GM23338 (cell line): ENCODE measurements around the gene PDE10A. TPM values are rescaled to one million over a fixed set of nuclear protein-coding genes. Genes with fewer than 3 reads are reported as not detected.
A peak's percentile ranks its signal among the peaks of the same experiment; 100 is the strongest.
"Not testable (repeated sequence)": the region's sequence is repeated elsewhere in the genome, so short reads cannot be mapped to it uniquely, and the experiment has no call there.

Experiments
- ATAC-seq: fragments of 200-7000 bp; cut with Tn5 transposase; 3 replicates; pipeline ENCODE4 v1.9.1; 2020
- DNase-seq: peaks from one replicate; pipeline ENCODE4 v3.0.0-alpha.2; 2015; ENCODE audit warnings: low spot score
- H2AFZ ChIP-seq: fragments of 200-600 bp; sonication (generic); 2 replicates; pipeline ENCODE4 v1.8.0; 2016; ENCODE audit warnings: antibody characterized with exemption, mild to moderate bottlenecking, moderate library complexity
- H3F3A ChIP-seq: fragments of 200-600 bp; sonication (generic); replicated peaks from 2 replicates; pipeline ENCODE4 v1.8.0; 2017; ENCODE audit warnings: antibody characterized with exemption, mixed run types, low read depth
- H3K27ac ChIP-seq: fragments of 200-600 bp; sonication (generic); 2 replicates; pipeline ENCODE4 v1.6.1; 2016; ENCODE audit warnings: low read depth
- H3K27me3 ChIP-seq: fragments of 200-600 bp; sonication (generic); 2 replicates; pipeline ENCODE4 v1.8.0; 2016; ENCODE audit warnings: mild to moderate bottlenecking, mixed run types, moderate library complexity; ENCODE audit not compliant: insufficient read depth
- H3K36me3 ChIP-seq: fragments of 200-600 bp; sonication (generic); 2 replicates; pipeline ENCODE4 v1.8.0; 2016; ENCODE audit warnings: mild to moderate bottlenecking; ENCODE audit not compliant: insufficient read depth
- H3K4me1 ChIP-seq: fragments of 200-600 bp; sonication (generic); 2 replicates; pipeline ENCODE4 v1.8.0; 2016; ENCODE audit warnings: mild to moderate bottlenecking, moderate library complexity; ENCODE audit not compliant: insufficient read depth
- H3K4me2 ChIP-seq: fragments of 200-600 bp; sonication (generic); 2 replicates; pipeline ENCODE4 v1.7.1; 2017; ENCODE audit warnings: mixed run types
- H3K4me3 ChIP-seq: fragments of 200-600 bp; sonication (generic); 2 replicates; pipeline ENCODE4 v1.6.1; 2016; ENCODE audit warnings: mixed run types
- H3K79me2 ChIP-seq: fragments of 200-600 bp; sonication (generic); replicated peaks from 2 replicates; pipeline ENCODE4 v1.8.0; 2017; ENCODE audit warnings: mild to moderate bottlenecking; ENCODE audit not compliant: insufficient read depth
- H3K9me2 ChIP-seq: fragments of 200-600 bp; sonication (generic); 2 replicates; pipeline ENCODE4 v1.8.0; 2017; ENCODE audit not compliant: insufficient read depth
- H4K20me1 ChIP-seq: fragments of 200-600 bp; sonication (generic); replicated peaks from 2 replicates; pipeline ENCODE4 v1.8.0; 2017; ENCODE audit warnings: mild to moderate bottlenecking; ENCODE audit not compliant: insufficient read depth
- H3K27ac Mint-ChIP-seq: 2 replicates; pipeline ENCODE4 v1.8.0; 2020; ENCODE audit warnings: inconsistent platforms, mild to moderate bottlenecking, moderate library complexity, mixed read lengths
- H3K27me3 Mint-ChIP-seq: 3 replicates; pipeline ENCODE4 v1.8.0; 2022; ENCODE audit warnings: low read depth, mild to moderate bottlenecking, moderate library complexity, mixed read lengths, inconsistent platforms; ENCODE audit not compliant: insufficient read depth, poor library complexity
- H3K36me3 Mint-ChIP-seq: 3 replicates; pipeline ENCODE4 v1.8.0; 2021; ENCODE audit warnings: low read depth, mild to moderate bottlenecking, inconsistent platforms, moderate library complexity, mixed read lengths
- H3K4me1 Mint-ChIP-seq: 3 replicates; pipeline ENCODE4 v1.8.0; 2020; ENCODE audit warnings: mild to moderate bottlenecking, inconsistent platforms, mixed read lengths
- H3K4me3 Mint-ChIP-seq: 3 replicates; pipeline ENCODE4 v1.8.0; 2021; ENCODE audit warnings: moderate library complexity, mild to moderate bottlenecking, inconsistent platforms, mixed read lengths
- H3K9me3 Mint-ChIP-seq: 3 replicates; pipeline ENCODE4 v1.8.0; 2020; ENCODE audit warnings: moderate library complexity, mild to moderate bottlenecking, inconsistent platforms, mixed read lengths
- EZH2 ChIP-seq: fragments of 200-600 bp; sonication (generic); IDR thresholded peaks from one replicate; pipeline ENCODE4 v1.8.0; 2017; ENCODE audit warnings: antibody characterized with exemption, mild to moderate bottlenecking, low read depth; ENCODE audit not compliant: unreplicated experiment
- EZH2phosphoT487 ChIP-seq: fragments of 200-600 bp; sonication (generic); IDR thresholded peaks from one replicate; pipeline ENCODE4 v1.8.1; 2018; ENCODE audit warnings: antibody characterized with exemption; ENCODE audit not compliant: unreplicated experiment
- NANOG ChIP-seq: IDR thresholded peaks from 2 replicates; pipeline ENCODE4 v1.6.1; 2016; ENCODE audit warnings: antibody characterized with exemption, borderline replicate concordance
- POLR2AphosphoS5 ChIP-seq: IDR thresholded peaks from 2 replicates; pipeline ENCODE4 v1.6.1; 2016; ENCODE audit warnings: antibody characterized with exemption, low read depth
- STAT1 ChIP-seq: IDR thresholded peaks from one replicate; pipeline ENCODE4 v1.6.1; 2016; ENCODE audit warnings: antibody characterized with exemption; ENCODE audit not compliant: unreplicated experiment
- ZNF114 ChIP-seq: fragments of 250-450 bp; sonication (Bioruptor Pico); IDR thresholded peaks from 2 replicates; pipeline ENCODE4 v1.5.0; 2020; ENCODE audit warnings: mild to moderate bottlenecking, moderate library complexity
- polyA plus RNA-seq: library from polyadenylated mRNA; unstranded; fragments of >200 nt; fragmentation: Nextera tagmentation; extraction: Ambion mirVana; gene quantifications from 2 replicates; pipeline ENCODE4 v1.2.1, GENCODE V29; 2016
- total RNA-seq: library from RNA; depleted of rRNA; stranded (reverse); fragments of >200 nt; shearing (Covaris generic); gene quantifications from 2 replicates; pipeline ENCODE4 v1.2.3, GENCODE V29; 2014
- TF ChIP-seq, protein P1 (sequence below): IDR thresholded peaks from one replicate; pipeline ENCODE4 v1.6.1; 2018; ENCODE audit warnings: antibody characterized with exemption; ENCODE audit not compliant: unreplicated experiment
- TF ChIP-seq, protein P2 (sequence below): IDR thresholded peaks from 2 replicates; pipeline ENCODE4 v1.6.1; 2016; ENCODE audit warnings: antibody characterized with exemption
- TF ChIP-seq, protein P3 (sequence below), 2 experiments: fragments of 200-600 bp in 1 of 2; sonication (generic) in 1 of 2; conservative IDR thresholded peaks; 2 replicates each; pipeline versions ENCODE4 v1.5.1 to v1.6.1; 2016 to 2017; ENCODE audit warnings: antibody characterized with exemption in 2 of 2, low read depth in 2 of 2, mild to moderate bottlenecking in 2 of 2, moderate library complexity in 1 of 2

Gene PDE10A
- total and polyA plus RNA-seq, 2 experiments from 2014 or later = 0.50 to 3.9 TPM

DNA sequence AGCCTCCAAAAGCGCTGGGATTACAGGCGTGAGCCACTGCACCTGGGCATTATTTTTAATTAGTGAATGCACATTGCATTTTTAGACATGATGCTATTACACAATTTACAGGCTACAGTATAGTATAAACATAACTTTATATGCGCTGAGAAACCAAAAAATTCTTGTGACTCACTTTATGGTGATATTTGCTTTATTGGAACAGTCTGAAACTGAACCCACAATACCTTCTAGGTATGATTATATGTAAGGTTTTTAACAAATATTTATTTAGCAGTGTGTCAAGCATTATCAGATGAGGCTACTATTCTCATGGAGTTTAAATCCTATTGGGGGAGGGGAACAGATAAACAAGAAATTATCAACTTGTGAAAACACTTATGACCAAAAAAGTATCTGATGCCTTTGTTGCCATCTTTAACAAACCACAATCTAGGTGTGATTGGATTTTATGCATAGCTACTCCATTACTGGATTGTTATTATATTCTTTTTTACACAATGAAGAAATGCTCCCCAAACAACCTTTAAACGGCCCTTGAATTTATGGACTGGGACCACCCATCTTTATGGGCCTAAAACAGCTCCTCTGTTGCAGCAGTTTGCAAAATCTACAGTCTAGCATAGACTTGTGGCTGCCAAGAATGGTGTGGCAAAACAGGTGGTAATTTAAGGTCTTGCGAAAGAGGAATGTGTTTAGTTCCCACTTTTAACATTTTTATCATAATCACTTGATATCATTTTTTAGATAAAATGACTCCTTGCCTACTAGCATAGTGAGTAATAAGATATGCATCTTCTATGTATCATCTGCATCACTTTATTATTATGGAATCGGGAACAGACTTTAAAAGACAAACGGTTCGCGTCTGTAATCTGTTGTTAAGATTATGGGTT lies 194.5 kb downstream of the PDE10A start (continued):
- TF ChIP-seq, protein P1, sequence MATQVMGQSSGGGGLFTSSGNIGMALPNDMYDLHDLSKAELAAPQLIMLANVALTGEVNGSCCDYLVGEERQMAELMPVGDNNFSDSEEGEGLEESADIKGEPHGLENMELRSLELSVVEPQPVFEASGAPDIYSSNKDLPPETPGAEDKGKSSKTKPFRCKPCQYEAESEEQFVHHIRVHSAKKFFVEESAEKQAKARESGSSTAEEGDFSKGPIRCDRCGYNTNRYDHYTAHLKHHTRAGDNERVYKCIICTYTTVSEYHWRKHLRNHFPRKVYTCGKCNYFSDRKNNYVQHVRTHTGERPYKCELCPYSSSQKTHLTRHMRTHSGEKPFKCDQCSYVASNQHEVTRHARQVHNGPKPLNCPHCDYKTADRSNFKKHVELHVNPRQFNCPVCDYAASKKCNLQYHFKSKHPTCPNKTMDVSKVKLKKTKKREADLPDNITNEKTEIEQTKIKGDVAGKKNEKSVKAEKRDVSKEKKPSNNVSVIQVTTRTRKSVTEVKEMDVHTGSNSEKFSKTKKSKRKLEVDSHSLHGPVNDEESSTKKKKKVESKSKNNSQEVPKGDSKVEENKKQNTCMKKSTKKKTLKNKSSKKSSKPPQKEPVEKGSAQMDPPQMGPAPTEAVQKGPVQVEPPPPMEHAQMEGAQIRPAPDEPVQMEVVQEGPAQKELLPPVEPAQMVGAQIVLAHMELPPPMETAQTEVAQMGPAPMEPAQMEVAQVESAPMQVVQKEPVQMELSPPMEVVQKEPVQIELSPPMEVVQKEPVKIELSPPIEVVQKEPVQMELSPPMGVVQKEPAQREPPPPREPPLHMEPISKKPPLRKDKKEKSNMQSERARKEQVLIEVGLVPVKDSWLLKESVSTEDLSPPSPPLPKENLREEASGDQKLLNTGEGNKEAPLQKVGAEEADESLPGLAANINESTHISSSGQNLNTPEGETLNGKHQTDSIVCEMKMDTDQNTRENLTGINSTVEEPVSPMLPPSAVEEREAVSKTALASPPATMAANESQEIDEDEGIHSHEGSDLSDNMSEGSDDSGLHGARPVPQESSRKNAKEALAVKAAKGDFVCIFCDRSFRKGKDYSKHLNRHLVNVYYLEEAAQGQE = no peak

DNA sequence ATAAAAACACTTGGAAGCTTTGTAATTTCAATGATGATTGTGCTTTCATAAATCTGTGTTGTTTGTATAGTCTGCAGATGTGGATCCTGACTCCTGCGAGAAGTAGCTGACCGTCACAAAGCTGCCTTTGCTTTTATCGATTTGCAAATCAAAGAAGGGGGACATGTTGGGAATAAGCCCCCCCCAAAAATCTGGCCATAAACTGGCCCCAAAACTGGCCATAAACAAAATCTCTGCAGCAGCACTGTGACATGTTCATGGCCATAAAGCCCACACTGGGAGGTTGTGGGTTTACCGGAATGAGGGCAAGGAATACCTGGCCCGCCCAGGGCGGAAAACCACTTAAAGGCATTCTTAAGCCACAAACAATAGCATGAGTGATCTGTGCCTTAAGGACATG lies 199.5 kb downstream of the PDE10A start:
- peaks cover 24% of the 10 kb centered on the region for H3K4me1 ChIP-seq
- not testable (repeated sequence) for H3K4me3 Mint-ChIP-seq, H3K79me2 ChIP-seq, H4K20me1 ChIP-seq, H3F3A ChIP-seq, H2AFZ ChIP-seq, ATAC-seq, H3K27ac Mint-ChIP-seq, H3K27me3 ChIP-seq, H3K4me2 ChIP-seq, H3K36me3 ChIP-seq, H3K27ac ChIP-seq, H3K9me2 ChIP-seq, DNase-seq, H3K27me3 Mint-ChIP-seq, H3K4me3 ChIP-seq
- Mint-ChIP-seq H3K4me1 (peaks cover 22% of the 10 kb centered on the region), H3K9me3 (peaks cover 41% of the 10 kb centered on the region), H3K36me3 (peaks cover 34% of the 10 kb centered on the region)

DNA sequence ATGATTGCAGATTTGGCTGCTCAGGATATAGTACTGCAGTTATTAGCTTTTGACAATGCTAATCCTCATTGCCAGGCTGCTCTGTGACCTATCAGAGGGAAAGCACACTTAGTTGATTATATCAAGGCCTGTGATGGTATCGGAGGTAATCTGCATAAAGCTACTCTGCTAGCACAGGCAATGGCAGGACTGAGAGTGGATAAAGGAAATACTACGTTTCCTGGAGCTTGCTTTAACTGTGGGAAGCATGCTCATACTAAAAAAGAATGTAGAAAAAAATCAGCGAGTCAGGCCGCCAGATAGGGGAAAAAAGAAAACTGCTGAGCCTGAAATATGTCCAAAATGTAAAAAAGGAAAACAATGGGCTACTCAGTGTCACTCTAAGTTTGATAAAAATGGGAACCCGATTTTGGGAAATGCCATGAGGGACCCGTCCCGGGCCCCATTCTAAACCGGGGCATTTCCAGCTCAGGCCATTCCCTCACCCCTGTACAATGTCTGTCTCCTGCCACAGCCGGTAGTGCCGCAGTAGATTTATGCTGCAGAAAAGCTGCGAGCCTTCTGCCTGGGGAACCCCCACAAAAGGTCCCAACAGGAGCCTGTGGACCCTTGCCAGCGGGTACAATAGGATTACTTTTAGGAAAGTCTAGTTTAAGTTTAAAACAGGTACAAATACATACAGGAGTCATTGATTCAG lies 203.3 kb downstream of the PDE10A start:
- H3K4me3 Mint-ChIP-seq, H3K27ac Mint-ChIP-seq, H4K20me1 ChIP-seq, DNase-seq, H3K27ac ChIP-seq, H3F3A ChIP-seq, H3K9me2 ChIP-seq, H3K4me3 ChIP-seq, H3K36me3 ChIP-seq, H3K27me3 Mint-ChIP-seq, ATAC-seq, H3K27me3 ChIP-seq, H3K79me2 ChIP-seq: not testable (repeated sequence)
- Histone ChIP-seq H3K4me1 (peaks cover 24% of the 10 kb centered on the region), H3K4me2 (peak overlapping the region; percentile 50; the same call in 1 of the 2 replicates), H2AFZ (0 out of 2 replicates have a peak overlapping the region, but pooled peaks have one; percentile 1)
- Mint-ChIP-seq H3K36me3 (peaks cover 28% of the 10 kb centered on the region), H3K4me1 (peaks cover 30% of the 10 kb centered on the region), H3K9me3 (peaks cover 29% of the 10 kb centered on the region)

DNA sequence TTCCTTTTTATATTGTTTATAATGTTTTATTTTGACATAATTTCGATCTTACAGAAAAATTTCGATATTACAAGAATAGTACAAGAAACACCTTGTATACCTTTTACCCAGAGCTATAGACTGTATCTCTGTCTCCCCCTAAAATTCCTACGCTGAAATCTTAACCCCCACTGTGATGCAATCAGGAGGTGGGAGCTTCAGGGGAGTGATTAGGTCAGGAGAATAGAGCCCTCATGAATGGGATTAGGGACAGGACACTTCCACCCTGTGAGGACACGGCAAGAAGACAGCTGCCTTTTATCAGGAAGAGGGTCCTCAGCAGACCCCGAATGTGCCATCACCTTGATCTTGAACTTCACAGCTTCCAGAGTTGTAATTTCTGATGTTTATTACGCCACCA lies 204.9 kb downstream of the PDE10A start:
- Mint-ChIP-seq H3K4me3 (no peak overlapping the region), H3K36me3 (peaks cover 13% of the 10 kb centered on the region), H3K27me3 (peaks cover 4% of the 10 kb centered on the region), H3K27ac (no peak overlapping the region), H3K4me1 (peaks cover 30% of the 10 kb centered on the region), H3K9me3 (peaks cover 13% of the 10 kb centered on the region)
- no peaks in the 10 kb centered on the region; the same call in 1 of the 2 replicates for H3K36me3 ChIP-seq
- H3K4me2 ChIP-seq = no peak overlapping the region
- no peaks in the 10 kb centered on the region for H3K27me3 ChIP-seq
- ATAC-seq = peak; percentile 60
- H3K27ac ChIP-seq = no peak overlapping the region
- H3K79me2 ChIP-seq = no peaks in the 10 kb centered on the region
- no peak for DNase-seq
- H3K9me2 ChIP-seq = peaks cover 16% of the 10 kb centered on the region; the same call in 1 of the 2 replicates
- peaks cover 24% of the 10 kb centered on the region for H3K4me1 ChIP-seq
- no peak overlapping the region for H2AFZ ChIP-seq
- H4K20me1 ChIP-seq = no peaks in the 10 kb centered on the region
- H3F3A ChIP-seq = no peaks in the 10 kb centered on the region; the same call in 1 of the 2 replicates
- H3K4me3 ChIP-seq = no peak overlapping the region
- no peak for TF ChIP-seq EZH2phosphoT487
- no peak for TF ChIP-seq EZH2
- TF ChIP-seq, protein P2, sequence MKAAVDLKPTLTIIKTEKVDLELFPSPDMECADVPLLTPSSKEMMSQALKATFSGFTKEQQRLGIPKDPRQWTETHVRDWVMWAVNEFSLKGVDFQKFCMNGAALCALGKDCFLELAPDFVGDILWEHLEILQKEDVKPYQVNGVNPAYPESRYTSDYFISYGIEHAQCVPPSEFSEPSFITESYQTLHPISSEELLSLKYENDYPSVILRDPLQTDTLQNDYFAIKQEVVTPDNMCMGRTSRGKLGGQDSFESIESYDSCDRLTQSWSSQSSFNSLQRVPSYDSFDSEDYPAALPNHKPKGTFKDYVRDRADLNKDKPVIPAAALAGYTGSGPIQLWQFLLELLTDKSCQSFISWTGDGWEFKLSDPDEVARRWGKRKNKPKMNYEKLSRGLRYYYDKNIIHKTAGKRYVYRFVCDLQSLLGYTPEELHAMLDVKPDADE = no peak
- no peak for TF ChIP-seq ZNF114 (CRISPR knock-in tag)
- no peak for TF ChIP-seq POLR2AphosphoS5
- TF ChIP-seq, protein P3, sequence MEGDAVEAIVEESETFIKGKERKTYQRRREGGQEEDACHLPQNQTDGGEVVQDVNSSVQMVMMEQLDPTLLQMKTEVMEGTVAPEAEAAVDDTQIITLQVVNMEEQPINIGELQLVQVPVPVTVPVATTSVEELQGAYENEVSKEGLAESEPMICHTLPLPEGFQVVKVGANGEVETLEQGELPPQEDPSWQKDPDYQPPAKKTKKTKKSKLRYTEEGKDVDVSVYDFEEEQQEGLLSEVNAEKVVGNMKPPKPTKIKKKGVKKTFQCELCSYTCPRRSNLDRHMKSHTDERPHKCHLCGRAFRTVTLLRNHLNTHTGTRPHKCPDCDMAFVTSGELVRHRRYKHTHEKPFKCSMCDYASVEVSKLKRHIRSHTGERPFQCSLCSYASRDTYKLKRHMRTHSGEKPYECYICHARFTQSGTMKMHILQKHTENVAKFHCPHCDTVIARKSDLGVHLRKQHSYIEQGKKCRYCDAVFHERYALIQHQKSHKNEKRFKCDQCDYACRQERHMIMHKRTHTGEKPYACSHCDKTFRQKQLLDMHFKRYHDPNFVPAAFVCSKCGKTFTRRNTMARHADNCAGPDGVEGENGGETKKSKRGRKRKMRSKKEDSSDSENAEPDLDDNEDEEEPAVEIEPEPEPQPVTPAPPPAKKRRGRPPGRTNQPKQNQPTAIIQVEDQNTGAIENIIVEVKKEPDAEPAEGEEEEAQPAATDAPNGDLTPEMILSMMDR (conservative IDR thresholded peaks at IDR 0.05; ENCODE audit: low read depth in 2 of 2) = no peak
- TF ChIP-seq STAT1 = no peak
- no peak for TF ChIP-seq NANOG
